HG03442 (cell line): Measurements from ENCODE around the gene UBN2.

ENCODE experiments used
- ATAC-seq: cut with Tn5 transposase; IDR thresholded peaks from one replicate; pipeline ENCODE4 v1.9.1; 2021; ENCODE audit warnings: mild to moderate bottlenecking, moderate library complexity; ENCODE audit not compliant: unreplicated experiment

UBN2 gene

DNA sequence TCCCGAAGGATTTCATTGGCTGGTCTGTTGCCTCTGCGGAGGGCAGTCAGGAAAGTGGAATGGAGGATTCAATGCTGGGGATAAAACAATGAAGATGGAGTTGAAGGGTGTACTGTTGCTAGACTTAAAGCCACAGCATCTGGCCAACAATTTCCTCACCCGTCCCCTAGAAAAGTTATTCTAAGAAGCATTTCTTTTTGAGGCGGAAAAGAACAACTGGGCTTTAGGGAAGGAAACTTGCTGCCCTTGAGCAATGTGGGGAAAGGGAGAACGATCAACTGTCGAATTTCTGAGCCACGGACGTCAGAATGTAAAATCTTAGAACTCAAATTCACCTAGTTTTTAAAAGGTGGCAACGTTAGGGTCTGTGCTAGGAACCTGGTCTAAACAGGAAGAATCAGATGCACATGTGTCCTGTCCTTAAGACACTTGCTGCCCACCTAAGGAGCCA, 110.8 kb downstream of the UBN2 start:
- no peak for ATAC-seq

DNA sequence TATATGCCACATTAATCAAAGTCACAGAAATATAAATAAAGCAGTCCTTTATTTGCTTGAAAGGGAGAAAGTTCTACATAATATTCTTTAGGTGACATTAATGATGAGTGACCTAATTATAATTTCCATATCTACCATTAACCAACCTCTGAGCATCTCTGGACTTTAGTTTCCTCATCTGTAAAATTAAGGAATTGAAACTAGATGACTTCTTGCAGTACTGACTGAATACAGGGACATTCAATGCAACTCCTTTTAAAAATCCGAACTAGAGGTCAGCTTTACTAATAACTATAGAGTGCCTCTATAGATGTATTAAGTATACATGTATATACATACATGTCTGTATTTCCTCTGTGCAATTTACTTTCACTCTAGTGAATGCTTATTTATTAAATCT, 114.0 kb downstream of the UBN2 start:
- no peak for ATAC-seq

DNA sequence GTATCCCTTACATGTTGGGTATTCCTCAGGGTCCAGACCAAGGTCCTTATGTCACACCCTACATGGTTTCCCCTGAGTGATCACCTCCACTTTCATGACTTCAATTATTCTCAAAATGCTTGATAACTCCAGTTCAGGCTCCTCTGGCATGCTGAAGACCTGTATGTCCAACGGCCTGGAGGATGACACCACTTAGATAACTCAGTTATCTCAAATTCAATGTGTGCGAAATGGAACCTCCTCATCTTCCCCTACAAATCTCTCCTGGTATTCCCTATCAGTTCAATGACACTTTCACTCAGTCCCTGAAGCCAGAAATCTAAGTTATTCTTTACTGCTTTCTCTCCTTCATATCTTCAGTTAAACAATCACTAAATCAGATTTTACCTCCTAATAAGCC, 120.0 kb downstream of the UBN2 start:
- ATAC-seq, result no peak

DNA sequence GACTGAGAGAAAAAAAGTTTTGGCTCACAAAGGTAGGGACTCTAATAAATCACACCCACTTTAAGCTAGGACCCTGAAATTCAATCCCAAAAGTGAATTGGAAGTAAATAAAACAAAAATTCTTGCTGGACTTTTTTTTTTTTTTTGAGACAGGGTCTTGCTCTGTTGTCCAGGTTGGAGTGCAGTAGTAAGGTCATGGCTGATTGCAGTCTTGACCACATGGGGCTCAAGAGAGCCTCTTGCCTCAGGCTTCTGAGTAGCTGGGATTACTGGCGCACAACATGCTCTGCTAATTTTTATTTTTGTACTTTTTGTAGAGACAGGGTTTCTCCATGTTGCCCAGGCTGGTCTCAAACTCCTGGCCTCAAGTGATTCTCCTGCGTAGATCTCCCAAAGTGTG, 123.7 kb downstream of the UBN2 start:
- no peak for ATAC-seq

DNA sequence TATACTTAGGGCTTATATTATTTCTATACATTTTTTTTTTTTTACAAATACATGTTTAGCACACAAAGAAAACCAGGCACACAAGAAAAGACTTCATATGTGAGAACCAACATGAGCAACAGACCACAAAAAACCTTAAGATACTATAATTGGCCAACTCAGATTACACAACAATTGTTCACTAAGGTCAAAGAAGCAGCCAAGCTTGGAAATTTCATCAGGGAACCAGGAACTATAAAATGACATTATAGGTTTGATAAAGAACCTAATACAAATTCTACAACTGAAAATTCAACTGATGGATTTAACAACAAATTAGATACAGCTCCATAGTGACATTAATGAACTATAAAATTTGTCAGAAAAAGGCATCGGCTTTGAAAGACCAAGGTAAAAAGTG, 124.3 kb downstream of the UBN2 start:
- no peak for ATAC-seq
